PFSK-1 (cell line): ENCODE measurements around the gene FBXO42.

Experiments
- FOXP2 ChIP-seq: optimal IDR thresholded peaks from 2 replicates; pipeline ENCODE3; 2011; ENCODE audit warnings: borderline replicate concordance, control low read depth, inconsistent platforms; ENCODE audit not compliant: insufficient read depth; ENCODE audit errors: extremely low read length, extremely low read depth
- POLR2AphosphoS5 ChIP-seq: IDR thresholded peaks from 2 replicates; pipeline ENCODE4 v1.6.1; 2012; ENCODE audit warnings: low read depth, mild to moderate bottlenecking, control low read depth, low read length, moderate library complexity
- SIN3A ChIP-seq: IDR thresholded peaks from 2 replicates; pipeline ENCODE4 v1.6.1; 2012; ENCODE audit warnings: mild to moderate bottlenecking, low read length, moderate library complexity, borderline replicate concordance; ENCODE audit not compliant: insufficient read depth
- TAF1 ChIP-seq: IDR thresholded peaks from 2 replicates; pipeline ENCODE4 v1.6.1; 2012; ENCODE audit warnings: low read length, control low read depth, borderline replicate concordance; ENCODE audit not compliant: insufficient read depth
- TF ChIP-seq, protein P1 (sequence below), 2 experiments: IDR thresholded peaks; 2 replicates each; pipeline versions ENCODE4 v1.6.1 to v1.8.0; 2011 to 2012; ENCODE audit warnings: low read depth in 2 of 2, low read length in 2 of 2, control low read depth in 1 of 2, inconsistent platforms in 1 of 2, mild to moderate bottlenecking in 1 of 2, moderate library complexity in 1 of 2; ENCODE audit not compliant: insufficient read depth in 1 of 2

DNA sequence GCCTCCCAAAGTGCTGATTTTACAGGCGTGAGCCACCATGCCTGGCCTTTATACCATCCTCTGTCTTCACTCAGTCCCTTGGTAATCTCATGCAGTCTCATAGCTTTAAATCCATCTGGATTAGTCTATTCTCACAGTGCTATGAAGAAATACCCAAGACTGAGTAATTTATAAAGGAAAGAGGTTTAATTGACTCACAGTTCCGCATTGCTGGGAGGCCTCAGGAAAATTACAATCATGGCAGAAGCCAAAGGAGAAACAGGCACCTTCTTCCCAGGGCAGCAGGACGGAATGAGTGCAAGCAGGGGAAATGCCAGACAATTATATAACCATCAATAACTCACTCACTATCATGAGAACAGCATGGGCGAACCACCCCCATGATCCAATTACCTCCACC is 66.2 kb downstream of the FBXO42 start:
- TF ChIP-seq POLR2AphosphoS5 (no peak), SIN3A (no peak), TAF1 (no peak), FOXP2 (no peak)
- TF ChIP-seq, protein P1, sequence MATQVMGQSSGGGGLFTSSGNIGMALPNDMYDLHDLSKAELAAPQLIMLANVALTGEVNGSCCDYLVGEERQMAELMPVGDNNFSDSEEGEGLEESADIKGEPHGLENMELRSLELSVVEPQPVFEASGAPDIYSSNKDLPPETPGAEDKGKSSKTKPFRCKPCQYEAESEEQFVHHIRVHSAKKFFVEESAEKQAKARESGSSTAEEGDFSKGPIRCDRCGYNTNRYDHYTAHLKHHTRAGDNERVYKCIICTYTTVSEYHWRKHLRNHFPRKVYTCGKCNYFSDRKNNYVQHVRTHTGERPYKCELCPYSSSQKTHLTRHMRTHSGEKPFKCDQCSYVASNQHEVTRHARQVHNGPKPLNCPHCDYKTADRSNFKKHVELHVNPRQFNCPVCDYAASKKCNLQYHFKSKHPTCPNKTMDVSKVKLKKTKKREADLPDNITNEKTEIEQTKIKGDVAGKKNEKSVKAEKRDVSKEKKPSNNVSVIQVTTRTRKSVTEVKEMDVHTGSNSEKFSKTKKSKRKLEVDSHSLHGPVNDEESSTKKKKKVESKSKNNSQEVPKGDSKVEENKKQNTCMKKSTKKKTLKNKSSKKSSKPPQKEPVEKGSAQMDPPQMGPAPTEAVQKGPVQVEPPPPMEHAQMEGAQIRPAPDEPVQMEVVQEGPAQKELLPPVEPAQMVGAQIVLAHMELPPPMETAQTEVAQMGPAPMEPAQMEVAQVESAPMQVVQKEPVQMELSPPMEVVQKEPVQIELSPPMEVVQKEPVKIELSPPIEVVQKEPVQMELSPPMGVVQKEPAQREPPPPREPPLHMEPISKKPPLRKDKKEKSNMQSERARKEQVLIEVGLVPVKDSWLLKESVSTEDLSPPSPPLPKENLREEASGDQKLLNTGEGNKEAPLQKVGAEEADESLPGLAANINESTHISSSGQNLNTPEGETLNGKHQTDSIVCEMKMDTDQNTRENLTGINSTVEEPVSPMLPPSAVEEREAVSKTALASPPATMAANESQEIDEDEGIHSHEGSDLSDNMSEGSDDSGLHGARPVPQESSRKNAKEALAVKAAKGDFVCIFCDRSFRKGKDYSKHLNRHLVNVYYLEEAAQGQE (IDR thresholded peaks at IDR 0.05; ENCODE audit: insufficient read depth in 1 of 2, low read depth in 2 of 2, low read length in 2 of 2): no peak
